ENCODE measurements around the gene NKX3-2.

- no peak for TF ChIP-seq CTCF (IDR thresholded peaks at IDR 0.05)
- TF ChIP-seq TCF7L2 (IDR thresholded peaks at IDR 0.05; ENCODE audit: low read depth, low read length): no peak
These were observed 17.4 kb upstream of the NKX3-2 start for GRCh38 chr4:13561673-13562072.
